ENCODE data around the gene ULBP3.
"Not testable (repeated sequence)": the region's sequence is repeated elsewhere in the genome, so short reads cannot be mapped to it uniquely, and the experiment has no call there.

ULBP3 gene

GRCh38 chr6:150015281-150016001 is 53.5 kb downstream of the ULBP3 start:
- not testable (repeated sequence) for DNase-seq (ENCODE audit: low read depth)

GRCh38 chr6:150014623-150015280 is 54.2 kb downstream of the ULBP3 start:
- DNase-seq (ENCODE audit: low read depth): not testable (repeated sequence)

GRCh38 chr6:150013785-150014622 is 54.9 kb downstream of the ULBP3 start:
- DNase-seq (ENCODE audit: low read depth): not testable (repeated sequence)

- not testable (repeated sequence) for DNase-seq (ENCODE audit: low read depth)
These were observed 55.8 kb downstream of the ULBP3 start for GRCh38 chr6:150012846-150013784.
